SK-MEL-5 (cell line): Measurements from ENCODE around the gene INS. TPM values are rescaled to one million over a fixed set of nuclear protein-coding genes. Genes with fewer than 3 reads are reported as not detected.
"Not testable (repeated sequence)": the region's sequence is repeated elsewhere in the genome, so short reads cannot be mapped to it uniquely, and the experiment has no call there.

ENCODE experiments used
- DNase-seq: peaks from one replicate; pipeline ENCODE4 v3.0.0-alpha.2; 2016; ENCODE audit warnings: low read depth, low spot score
- in situ Hi-C: cut with HindIII; loops from 2 replicates; pipeline ENCODE4 v1.10.0; 2016; ENCODE audit warnings: low sequenced_read_pairs, high pct_unique_total_duplicates, low pct_unique_long_range_greater_than_20kb
- total RNA-seq: library from RNA; depleted of rRNA; stranded (reverse); fragments of >200 nt; shearing (Covaris generic); gene quantifications from 2 replicates; pipeline ENCODE4 v1.2.3, GENCODE V29; 2014

INS gene
- total RNA-seq, 1 experiment from 2014 or later: not detected

GRCh38 chr11:2188745-2189144, 27.7 kb upstream of the INS start:
- no peak for DNase-seq
- in situ Hi-C loops: no loop called here

GRCh38 chr11:2187280-2187707, 26.3 kb upstream of the INS start:
- DNase-seq: no peak
- in situ Hi-C loops: no loop called here

- DNase-seq: peak; percentile 65
- in situ Hi-C loops: no loop called here
Measured at GRCh38 chr11:2186669-2187279, 25.8 kb upstream of the INS start.

GRCh38 chr11:2185324-2186085, 24.5 kb upstream of the INS start:
- in situ Hi-C loops: no loop called here
- DNase-seq: no peak

- no peak for DNase-seq
- in situ Hi-C loops: no loop called here
Measured at GRCh38 chr11:2182692-2183474, 21.9 kb upstream of the INS start.

GRCh38 chr11:2182075-2182474, 21.1 kb upstream of the INS start:
- in situ Hi-C loops: no loop called here
- no peak for DNase-seq

- DNase-seq: no peak
- in situ Hi-C loops: no loop called here
Measured at GRCh38 chr11:2180789-2181370, 19.9 kb upstream of the INS start.

- DNase-seq: no peak
- in situ Hi-C loops: no loop called here
Measured at GRCh38 chr11:2180347-2180746, 19.3 kb upstream of the INS start.

GRCh38 chr11:2179516-2179915, 18.5 kb upstream of the INS start:
- in situ Hi-C loops: no loop called here
- no peak for DNase-seq

- in situ Hi-C loops: no loop called here
- DNase-seq: no peak
Measured at GRCh38 chr11:2178906-2179494, 18.0 kb upstream of the INS start.

- in situ Hi-C loops, DNase-seq: not testable (repeated sequence)
Measured at GRCh38 chr11:2178055-2178773, 17.2 kb upstream of the INS start.

GRCh38 chr11:2177076-2177475, 16.1 kb upstream of the INS start:
- DNase-seq: no peak
- in situ Hi-C loops: no loop called here

GRCh38 chr11:2176389-2176900, 15.4 kb upstream of the INS start:
- no peak for DNase-seq
- in situ Hi-C loops: no loop called here

- no peak for DNase-seq
- in situ Hi-C loops: no loop called here
Measured at GRCh38 chr11:2175659-2176058, 14.7 kb upstream of the INS start.

- DNase-seq: no peak
- in situ Hi-C loops: no loop called here
Measured at GRCh38 chr11:2174361-2174760, 13.4 kb upstream of the INS start.

GRCh38 chr11:2173761-2174160, 12.8 kb upstream of the INS start:
- in situ Hi-C loops: no loop called here
- no peak for DNase-seq

GRCh38 chr11:2173150-2173693, 12.2 kb upstream of the INS start:
- in situ Hi-C loops: no loop called here

More at GRCh38 chr11:2173150-2173693, 12.2 kb upstream of the INS start:
- DNase-seq: no peak
